Activated T-helper 9 cell treated with anti-CD3 and anti-CD28 coated beads, Interleukin-2, amount 50 U/mL, for 16 hours (primary cell): ENCODE data around the gene PDE10A.
"Not testable (repeated sequence)": the region's sequence is repeated elsewhere in the genome, so short reads cannot be mapped to it uniquely, and the experiment has no call there.

Experiments used
- DNase-seq: peaks from one replicate; pipeline ENCODE4 v3.0.0-alpha.2; 2020; ENCODE audit warnings: low read depth

The PDE10A gene

DNA sequence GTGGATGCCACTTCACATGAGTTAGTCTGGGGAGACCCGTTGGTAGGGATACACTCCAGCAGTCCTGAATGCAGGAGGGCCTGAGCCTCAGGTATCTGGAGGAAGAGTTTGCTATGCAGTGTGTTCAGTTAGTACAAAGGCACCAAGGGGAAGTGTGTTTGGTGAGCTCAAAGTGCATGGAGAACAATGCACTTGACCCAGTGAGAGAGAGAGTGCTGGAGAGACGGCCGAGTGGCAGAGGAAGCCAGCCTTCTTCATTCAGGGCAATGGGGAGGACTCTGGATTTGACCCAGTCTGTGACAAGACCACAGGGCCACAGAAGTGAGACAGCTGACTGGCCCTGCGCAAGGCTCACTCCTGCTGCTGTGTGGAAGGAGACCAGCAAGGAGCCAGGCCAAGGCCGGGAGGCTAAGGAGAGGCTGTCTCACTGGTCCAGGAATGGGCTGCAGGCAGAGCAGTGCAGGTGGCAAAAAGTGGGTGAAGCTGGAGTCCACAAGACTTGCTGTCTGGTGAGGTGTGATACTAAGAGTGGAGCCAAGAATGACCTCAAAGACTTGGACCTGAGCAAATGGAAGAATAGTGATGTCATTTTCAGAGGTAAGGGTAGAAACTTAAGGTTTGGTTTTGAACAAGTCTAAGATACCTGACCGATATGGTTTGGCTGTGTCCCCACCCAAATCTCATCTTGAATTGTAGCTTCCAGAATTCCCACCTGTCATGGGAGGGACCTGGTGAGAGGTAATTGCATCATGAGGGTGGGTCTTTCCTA lies 38.0 kb downstream of the PDE10A start:
- DNase-seq = no peak

DNA sequence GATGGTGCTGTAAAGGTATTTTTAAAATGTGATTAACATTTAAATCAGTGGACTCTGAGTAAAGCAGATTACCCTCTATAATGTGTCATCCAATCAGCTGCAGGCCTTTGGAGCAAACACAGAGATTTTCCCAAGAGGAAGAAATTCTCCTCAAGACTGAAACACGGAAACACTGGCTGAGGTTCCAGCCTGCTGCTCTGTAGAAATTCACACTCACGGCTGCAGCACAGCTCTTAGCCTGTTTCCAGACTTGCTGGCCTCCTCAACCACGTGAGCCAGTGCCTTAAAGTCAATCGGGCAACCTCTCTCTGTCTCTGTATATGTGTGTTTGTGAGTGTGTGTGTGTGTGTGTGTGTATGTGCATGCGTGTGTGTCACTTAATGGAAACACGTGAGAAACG lies 41.1 kb downstream of the PDE10A start:
- no peak for DNase-seq

DNA sequence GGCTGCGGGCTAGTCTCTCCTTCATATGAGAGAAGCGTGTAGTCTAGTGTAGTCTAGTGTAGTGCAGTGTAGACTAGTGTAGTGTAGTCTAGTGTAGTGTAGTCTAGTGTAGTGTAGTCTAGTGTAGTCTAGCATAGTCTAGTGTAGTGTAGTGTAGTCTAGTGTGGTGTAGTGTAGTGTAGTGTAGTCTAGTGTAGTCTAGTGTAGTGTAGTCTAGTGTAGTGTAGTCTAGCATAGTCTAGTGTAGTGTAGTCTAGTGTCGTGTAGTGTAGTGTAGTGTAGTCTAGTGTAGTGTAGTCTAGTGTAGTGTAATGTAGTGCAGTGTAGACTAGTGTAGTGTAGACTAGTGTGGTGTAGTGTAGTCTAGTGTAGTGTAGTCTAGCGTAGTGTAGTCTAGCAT lies 44.1 kb downstream of the PDE10A start:
- DNase-seq = not testable (repeated sequence)

DNA sequence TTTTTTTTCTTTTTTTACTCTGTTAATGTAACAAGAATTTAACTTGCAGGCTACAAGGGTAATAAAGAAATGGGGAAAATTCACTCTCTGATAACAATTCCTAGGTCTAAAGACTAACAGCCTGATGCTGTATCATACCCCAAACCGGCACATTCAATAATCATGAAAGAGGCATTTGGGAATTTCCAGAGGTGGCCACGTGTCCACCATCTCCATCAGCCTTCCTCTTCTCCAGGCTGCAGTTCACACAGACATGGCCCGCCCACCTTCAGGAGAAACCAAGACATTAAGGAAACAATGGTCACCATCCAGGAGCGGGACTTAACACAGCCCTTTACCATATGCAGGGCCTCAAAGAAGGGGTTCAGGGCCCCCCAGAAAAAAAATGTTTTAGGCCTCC lies 44.8 kb downstream of the PDE10A start:
- DNase-seq = no peak

DNA sequence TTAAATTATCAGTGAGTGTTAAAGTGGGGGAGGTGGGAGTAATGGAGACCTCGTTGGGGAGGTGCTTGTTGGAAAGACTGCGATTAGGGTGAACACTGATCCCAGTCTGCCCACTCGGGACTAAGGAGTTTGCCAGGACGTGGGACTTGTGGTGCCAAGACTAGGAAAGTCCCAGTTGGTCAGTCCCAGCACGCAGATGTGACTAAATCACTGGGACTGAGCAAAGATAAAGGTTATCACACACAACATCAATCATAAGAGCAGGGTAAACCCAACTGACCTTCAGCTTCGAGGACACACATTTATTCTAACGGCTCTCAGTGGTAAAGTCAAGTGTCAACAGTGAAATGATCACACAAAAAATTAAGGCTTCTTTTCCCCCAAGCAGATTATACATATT lies 45.5 kb downstream of the PDE10A start:
- DNase-seq = no peak

DNA sequence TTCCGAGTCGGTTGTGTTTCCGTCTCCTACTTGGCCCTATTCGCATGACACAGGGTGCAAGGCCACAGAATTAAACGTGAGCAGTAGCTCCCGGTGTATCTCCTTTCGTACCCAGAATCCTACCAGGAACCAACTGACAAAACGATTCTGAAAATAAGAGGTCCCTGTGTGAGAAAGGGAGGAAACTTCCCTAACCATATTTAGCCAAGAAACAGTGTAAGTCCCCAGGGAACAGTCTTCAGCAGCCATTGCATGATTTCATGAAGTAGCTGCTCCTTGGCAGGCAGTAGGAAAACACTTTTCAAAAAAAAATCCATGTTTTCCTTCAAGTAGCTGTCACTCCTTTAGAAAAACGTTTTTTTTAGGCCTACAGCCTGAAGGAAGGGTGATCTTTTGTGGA lies 46.9 kb downstream of the PDE10A start:
- no peak for DNase-seq

DNA sequence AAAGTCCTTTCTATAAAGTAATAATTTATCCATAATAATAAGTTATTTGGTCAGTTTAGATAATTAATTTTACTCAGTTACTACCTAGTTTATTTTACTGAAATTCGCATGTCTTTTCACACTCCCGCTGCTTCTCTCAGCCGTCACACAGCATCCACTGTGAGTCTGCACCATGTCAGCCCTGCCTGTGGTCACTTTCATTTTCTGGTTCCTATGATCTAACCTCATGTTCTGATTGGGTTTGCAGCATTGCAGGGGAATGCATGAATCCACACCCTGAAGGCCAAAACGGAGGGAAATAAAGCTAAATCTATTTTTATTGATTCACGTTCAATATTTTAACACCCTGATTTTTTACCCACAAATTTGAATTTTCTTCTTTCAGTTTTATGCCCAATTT lies 47.4 kb downstream of the PDE10A start:
- DNase-seq = no peak

DNA sequence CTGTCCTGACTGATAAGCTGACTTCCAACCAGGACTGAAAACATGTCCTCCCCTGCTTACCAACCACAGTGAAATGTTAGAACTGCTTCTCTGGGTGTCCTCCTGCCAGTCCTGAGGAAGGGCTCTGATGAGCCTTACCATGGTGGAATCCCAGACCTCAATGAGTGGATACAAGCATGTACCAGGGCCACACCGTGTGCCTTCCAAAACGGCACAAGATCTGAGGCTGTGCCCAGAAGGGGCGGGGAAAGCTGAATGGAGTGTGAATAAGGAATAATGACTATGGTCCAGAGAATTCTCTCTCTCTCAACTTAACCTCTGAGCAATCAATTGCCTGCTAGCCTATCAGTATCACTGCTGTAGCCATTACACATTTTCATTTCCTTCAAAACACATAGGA lies 51.7 kb downstream of the PDE10A start:
- no peak for DNase-seq

DNA sequence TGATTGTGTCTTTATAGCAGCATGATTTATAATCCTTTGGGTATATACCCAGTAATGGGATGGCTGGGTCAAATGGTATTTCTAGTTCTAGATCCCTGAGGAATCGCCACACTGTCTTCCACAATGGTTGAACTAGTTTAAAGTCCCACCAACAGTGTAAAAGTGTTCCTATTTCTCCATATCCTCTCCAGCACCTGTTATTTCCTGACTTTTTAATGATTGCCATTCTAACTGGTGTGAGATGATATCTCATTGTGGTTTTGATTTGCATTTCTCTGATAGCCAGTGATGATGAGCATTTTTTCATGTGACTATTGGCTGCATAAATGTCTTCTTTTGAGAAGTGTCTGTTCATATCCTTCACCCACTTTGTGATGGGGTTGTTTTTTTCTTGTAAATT lies 54.5 kb downstream of the PDE10A start:
- DNase-seq = not testable (repeated sequence)

DNA sequence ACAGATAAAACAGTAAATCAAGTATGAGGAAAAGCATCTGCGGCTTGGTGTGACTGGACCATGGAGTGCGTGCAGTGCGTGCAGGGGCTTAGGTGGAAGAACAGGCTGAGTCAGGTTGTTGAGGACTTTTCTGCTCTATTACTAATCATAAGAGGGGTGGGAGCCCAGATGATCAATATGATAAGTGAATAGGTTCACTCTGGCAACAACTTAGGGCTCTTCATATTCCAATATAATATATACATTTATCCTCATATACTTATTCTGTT lies 56.4 kb downstream of the PDE10A start:
- no peak for DNase-seq

DNA sequence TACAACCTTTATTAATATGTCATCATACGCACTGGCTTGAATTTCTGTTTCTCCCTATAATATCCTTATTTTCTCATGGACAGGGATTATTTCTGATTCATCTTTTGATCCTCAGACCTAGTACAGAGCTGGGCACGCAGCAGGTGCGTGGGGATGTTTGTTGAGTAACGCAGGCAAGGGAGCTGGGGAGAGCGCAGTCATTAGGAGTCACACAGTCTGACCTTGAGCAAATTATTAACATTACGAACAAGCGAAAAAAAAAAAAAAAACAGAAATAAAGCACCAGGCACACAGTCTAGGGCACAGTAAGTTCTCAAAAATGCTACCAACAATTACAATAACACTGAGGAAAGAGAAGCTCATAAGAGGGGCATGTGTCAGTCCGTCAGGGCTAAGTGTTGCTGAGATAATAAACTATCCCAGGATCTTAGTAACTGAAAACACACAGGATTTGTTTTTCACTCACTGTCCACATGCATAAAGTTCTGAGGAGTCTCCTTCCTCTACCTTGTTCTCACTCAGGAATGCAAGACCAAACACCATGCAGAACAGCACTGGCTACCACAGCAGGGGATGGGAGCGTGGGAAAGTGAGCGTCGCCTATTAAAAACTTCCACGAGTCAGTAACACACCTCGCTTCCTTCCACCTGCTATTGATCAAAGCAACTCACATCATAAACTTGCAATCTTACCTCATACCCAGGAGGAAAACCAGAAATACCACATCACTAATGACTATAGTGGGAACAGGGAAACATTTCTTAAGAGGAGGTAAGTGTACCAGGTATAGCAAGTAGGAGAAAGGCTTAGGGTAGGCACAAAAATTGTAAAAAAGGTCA lies 56.9 kb downstream of the PDE10A start:
- DNase-seq = no peak

DNA sequence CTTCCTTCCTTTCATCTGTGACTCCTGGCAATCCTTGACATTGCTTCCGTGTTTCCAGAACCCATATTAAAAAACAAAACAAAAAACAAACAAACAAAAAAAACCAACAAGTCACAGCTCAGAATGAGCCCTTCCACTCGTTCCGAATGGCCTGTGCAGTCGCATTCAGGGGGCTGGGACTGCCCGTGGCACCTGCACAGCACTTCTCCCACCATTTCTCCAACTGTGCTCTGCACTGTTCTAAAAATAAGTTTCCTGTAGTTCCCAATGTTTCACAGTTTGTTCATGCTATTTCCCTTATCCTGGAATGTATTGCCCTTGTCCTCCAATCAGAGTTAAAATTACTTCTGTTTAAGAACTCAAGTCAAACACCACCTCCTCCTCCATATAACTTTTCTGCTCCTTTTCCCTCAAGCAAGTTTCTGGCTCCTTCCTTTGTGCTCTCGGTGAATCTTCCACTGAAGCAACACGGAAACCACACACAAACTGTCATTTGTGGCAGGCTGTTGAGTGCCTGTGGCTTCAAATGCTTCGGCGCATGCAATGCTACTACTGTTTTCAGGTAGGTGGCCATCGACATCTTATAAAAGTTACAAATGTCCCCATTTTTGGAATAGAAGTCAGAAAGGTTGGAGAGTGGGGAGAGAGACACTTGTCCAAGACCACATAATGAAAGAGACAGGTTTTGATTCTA lies 57.7 kb downstream of the PDE10A start:
- DNase-seq = no peak

DNA sequence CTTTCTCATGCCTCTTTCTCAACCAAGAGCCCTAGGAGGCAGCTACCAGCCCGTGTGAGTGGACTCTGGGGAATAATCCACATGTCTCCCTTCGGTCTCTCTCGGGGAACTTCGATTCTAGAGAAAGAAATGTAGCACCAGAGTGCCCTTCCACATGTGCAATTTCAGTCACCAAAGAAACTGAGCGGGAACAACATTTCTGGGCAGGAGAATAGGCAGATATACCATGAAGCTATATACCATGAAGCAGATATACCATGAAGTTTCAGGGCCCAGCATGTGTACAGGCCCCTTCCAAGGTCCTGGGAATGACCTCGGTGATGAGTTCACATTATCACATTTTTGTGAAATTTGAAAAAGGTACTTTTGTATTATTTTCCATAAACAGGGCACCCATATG lies 60.8 kb downstream of the PDE10A start:
- DNase-seq = no peak

DNA sequence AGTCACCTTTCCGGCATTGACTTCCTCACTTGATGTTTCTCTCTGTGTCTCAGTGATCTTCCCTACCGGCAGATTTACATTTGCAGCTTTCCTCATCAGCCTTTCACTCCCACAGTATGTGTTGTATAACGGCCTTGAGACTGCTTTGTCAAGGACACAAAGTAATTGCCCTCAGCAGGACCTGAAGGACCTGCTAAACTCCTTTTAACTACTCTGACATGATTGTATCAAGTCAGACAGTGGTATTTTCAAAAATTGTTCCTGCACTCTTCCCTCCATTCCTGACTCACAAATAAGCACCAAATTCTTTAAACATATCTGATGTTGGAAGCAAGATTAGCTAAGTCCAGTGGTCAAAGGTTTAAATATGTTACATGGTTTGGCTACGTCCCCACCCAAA lies 62.4 kb downstream of the PDE10A start:
- no peak for DNase-seq

DNA sequence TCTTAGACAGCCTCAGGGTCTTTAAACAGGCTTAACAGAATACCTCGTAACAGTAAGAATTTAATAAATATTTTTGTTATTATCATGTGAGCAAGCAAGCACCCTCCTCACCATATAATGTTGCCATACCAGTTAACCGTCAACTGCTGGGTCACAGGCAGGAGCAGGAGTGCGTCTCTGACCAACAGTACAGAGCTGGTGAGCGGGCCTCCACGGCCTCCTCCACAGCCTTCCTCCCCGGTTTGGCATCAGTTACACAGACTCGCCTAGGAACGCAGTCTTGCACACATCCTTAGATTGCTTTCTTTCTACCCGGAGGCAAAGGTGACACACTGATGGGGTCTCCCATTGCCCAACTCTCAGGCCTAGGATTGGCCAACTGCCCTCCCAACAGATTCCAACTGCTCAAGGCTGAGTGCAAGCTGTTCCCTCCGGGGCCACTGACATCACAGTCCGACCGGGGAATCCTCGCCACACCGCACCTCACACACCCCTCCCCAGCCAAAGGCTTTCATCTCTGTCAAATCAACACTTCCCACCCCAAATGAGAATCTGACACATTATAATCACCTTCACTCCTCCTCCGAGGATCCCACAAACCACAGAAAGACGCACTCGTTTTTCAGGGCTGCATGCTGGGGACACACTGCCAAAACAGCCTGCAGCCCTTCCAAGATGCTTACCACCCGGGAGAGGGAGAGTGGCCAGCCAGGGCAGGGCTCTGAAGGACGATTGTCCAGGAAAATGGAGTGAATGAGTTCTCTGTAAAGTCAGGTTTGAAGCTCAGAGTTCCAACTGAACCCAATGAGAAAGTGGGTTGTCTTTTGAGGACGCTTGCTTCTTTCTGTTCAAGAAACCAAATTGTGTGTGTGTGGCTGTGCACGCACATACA lies 63.2 kb downstream of the PDE10A start:
- DNase-seq = no peak

DNA sequence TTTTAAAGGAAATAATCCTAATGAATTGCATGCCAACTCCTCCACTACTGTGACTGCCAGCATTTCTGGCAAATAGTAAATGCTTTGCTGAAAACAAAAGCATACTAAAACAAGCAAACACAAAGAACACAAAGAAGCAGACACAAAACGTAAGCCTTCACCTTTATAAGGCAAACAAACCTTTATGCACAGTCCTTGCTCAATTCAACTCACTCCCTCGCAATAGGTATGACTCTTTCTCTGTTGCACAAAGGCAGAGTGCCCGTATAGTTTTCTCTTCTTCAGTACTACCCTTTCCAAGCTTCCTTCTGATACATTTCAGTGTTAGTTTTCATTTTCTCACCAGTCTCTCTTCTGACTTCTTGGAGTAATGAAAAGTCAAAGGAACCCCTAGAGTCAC lies 63.9 kb downstream of the PDE10A start:
- no peak for DNase-seq

DNA sequence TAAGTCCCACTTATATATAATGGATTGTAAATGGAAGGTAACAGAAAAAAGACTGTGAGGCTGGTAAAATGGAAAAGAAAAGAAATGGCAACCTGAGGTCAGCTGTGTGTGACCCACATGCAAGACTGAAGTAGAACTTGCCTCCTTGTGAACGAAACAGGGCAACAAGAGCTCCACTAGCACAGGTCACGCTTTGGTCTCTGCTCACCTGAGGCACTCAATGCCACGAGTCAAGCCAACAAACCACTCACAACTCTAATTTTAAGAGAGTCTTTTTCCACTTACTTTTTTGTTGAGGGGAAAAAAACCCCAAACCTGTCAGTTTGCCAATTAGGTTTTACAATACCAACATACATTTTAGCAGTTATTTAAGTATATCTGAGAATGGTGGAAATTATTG lies 65.2 kb downstream of the PDE10A start:
- DNase-seq = no peak

DNA sequence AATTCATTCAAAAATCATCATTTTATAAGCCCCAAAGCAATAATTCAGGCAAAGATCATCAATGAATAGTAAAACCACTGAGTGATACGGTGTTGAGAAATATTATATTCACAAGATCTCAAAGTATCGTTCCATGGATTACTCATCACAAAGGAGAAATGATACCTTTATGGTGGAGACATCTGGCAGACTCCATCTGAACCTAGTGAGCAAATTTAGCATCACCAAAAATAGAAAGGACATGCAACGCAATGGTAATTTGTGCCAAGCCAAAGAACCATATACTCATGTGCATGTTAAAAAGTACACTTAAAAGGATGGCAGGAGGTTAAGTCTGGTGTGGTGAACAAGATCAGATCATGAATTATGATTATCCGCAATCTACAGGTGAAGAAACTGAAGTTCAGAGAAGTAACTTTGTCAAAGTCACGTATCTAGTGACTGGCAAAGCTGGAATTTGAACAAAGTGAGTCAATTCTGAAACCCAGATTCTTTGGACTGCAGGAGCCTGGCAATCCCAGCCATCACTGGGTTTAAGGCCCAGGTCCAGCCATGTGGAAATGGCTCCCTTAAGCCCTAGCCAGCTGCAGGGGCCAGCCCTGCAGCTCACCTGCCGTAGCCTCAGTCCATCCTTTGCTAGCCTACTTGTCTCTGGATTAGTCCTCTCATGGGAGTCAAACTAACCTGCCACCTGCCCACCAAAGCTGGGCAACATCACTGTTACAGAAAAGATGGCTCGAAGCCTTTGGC lies 68.3 kb downstream of the PDE10A start:
- no peak for DNase-seq

DNA sequence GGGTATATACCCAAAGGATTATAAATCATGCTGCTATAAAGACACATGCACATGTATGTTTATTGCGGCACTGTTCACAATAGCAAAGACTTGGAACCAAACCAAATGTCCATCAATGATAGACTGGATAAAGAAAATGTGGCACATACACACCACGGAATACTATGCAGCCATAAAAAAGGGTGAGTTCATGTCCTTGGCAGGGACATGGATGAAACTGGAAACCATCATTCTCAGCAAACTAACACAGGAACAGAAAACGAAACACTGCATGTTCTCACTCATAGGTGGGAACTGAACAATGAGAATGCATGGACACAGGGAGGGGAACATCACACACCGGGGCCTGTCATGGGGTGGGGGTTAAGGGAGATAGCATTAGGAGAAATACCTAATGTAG lies 70.1 kb downstream of the PDE10A start:
- DNase-seq = not testable (repeated sequence)

DNA sequence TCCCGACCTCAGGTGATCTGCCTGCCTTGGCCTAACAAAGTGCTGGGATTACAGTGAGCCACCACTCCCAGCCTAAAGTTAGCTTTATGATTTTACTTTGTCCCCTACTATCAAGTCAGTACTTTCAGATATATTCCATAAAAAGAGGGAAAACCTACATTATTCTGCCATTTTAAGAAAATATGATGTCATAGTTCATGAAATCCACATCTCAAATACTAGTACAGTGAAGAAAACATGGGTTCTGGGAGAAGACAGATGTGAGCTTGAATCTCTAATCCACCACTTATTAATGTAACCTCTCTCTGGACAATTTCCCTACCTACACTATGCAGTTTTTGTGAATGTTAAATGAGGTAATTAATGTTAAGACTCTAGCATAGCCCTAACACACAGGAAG lies 74.5 kb downstream of the PDE10A start:
- no peak for DNase-seq

DNA sequence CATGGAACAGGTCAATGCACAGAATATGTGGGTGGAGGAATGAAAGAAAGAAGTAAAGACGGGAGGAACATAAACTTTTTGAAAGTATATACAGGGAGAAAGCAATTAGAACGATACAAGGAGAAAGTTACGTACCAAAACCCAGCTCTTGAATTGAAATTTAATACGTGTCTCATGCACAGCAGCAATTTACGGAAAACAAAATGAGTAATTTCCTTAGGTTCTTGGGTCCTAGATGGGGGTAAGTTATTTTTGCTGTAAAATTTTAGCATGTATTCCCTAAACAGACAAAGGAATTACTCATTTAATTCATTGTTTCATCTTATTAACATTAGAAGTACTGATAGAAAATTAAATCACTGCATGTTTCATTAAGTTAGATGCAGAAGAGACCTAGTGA lies 75.8 kb downstream of the PDE10A start:
- no peak for DNase-seq

DNA sequence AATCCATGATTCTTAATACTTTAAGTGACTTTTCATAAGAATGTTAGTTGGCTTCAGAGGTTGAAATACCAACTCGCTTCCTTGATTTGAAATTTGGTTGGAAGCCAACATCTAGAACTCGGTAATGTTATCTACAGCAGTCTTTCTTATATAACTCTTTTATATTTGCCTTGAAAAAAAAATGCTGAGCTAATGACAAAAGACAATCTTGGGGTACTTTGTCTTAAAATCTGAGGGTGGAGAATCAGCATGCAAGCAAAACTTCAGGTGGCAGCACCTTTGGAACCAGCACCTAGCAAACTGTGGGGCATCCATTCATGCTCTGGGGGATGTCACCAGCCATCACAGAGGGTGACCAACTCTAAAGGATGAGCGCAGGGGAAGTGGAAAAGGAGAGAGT lies 76.3 kb downstream of the PDE10A start:
- no peak for DNase-seq
